Measurements from ENCODE around the gene GLOD4. TPM values are rescaled to one million over a fixed set of nuclear protein-coding genes. Genes with fewer than 3 reads are reported as not detected.
A peak's percentile ranks its signal among the peaks of the same experiment; 100 is the strongest.

Gene GLOD4
- total and polyA plus RNA-seq, 10 of the 15 experiments (the other 5 are each of a cell fraction or from before 2014, with no cell fraction given), result 40.8 to 107 (median 81.2) TPM

GRCh38 chr17:737561-738113, 44.4 kb downstream of the GLOD4 start (continued):
- TF ChIP-seq ZNF592 (IDR thresholded peaks at IDR 0.05) (no peak), ELK1 (IDR thresholded peaks at IDR 0.05; ENCODE audit: low read depth, low read length) (no peak), IRF4 (IDR thresholded peaks at IDR 0.05; ENCODE audit: low read depth, low read length) (no peak), SMAD1 (IDR thresholded peaks at IDR 0.05; ENCODE audit: low read depth, partially characterized antibody) (no peak)

GRCh38 chr17:733743-734142, 48.3 kb downstream of the GLOD4 start:
- in situ Hi-C loops (cut with MboI), result no loop called here
- ATAC-seq, result no peak
- SMC1A ChIA-PET (ENCODE audit: uncharacterized antibody, unreplicated experiment), result no interaction called here
- H3K9ac ChIP-seq (ENCODE audit: control insufficient read depth, insufficient read depth, low read length), result peak overlapping the region; percentile 68
- H2AFZ ChIP-seq (ENCODE audit: control insufficient read depth, low read depth, low read length), result no peak overlapping the region
- intact Hi-C loops (cut with micrococcal nuclease; ENCODE audit: unreplicated experiment), result loop anchor here (5.0 kb wide), 1 partner anchor 49 kb away; the partner anchor contains the start of genes GLOD4 and MRM3
- no peaks in the 10 kb centered on the region for H3K9me3 ChIP-seq (replicated peaks; ENCODE audit: control insufficient read depth, insufficient read depth, low read length)
- H3K36me3 ChIP-seq (ENCODE audit: control insufficient read depth in 2 of 2, insufficient read depth in 2 of 2, low read length in 1 of 2), result peaks cover 0 to 3% of the 10 kb centered on the region in 2 experiments; a peak in 1 of 4 replicates
- H3K4me1 ChIP-seq (ENCODE audit: control insufficient read depth, insufficient read depth, low read length), result peaks cover 7% of the 10 kb centered on the region
- no peaks in the 10 kb centered on the region for H4K20me1 ChIP-seq (ENCODE audit: control insufficient read depth, insufficient read depth)
- H3K27ac ChIP-seq (ENCODE audit: control insufficient read depth, insufficient read depth), result no peak overlapping the region
- no peak for FAIRE-seq
- POLR2A ChIA-PET, result interaction anchor here (1.0 kb wide), 3 partner anchors 17 to 19 kb away, joined by 3 to 5 read pairs (median 4); partner anchors contain the start of gene VPS53
- RAD21 ChIA-PET (ENCODE audit: unreplicated experiment), result no interaction called here
- peak overlapping the region; percentile 94 for H3K4me2 ChIP-seq (ENCODE audit: control insufficient read depth, insufficient read depth)
- BruUV-seq (replicated peaks), result TSS peak; percentile 68
- WGBS (ENCODE audit: insufficient coverage, insufficient replicate concordance, low lambda C conversion rate, missing lambda C conversion rate), result 90% methylated on average over 10 of the region's 10 CpGs
- no peak for TF ChIP-seq CHD4 (IDR thresholded peaks at IDR 0.05)
- no peak for TF ChIP-seq SPI1 (IDR thresholded peaks at IDR 0.05; ENCODE audit: borderline replicate concordance, insufficient read depth, low read depth, low read length)
- no peak for TF ChIP-seq FOXK2 (IDR thresholded peaks at IDR 0.05)
- 0 out of 2 replicates have a peak, but pooled peaks have one; percentile 39 for TF ChIP-seq MLLT1 (IDR thresholded peaks at IDR 0.05)
- TF ChIP-seq YBX1 (IDR thresholded peaks at IDR 0.05), result no peak
- TF ChIP-seq EGR1 (IDR thresholded peaks at IDR 0.05; ENCODE audit: borderline replicate concordance in 1 of 2, low read depth in 2 of 2, low read length in 2 of 2), result no peak
- no peak for TF ChIP-seq MEF2B (IDR thresholded peaks at IDR 0.05; ENCODE audit: partially characterized antibody, poor library complexity, severe bottlenecking)
- peaks cover 14% of the 10 kb centered on the region for H3K79me2 ChIP-seq (ENCODE audit: control insufficient read depth, insufficient read depth, low read length)
- H3K27me3 ChIP-seq (replicated peaks in 1 of 2; ENCODE audit: control insufficient read depth in 2 of 2, insufficient read depth in 2 of 2, low read length in 1 of 2), result no peaks in the 10 kb centered on the region
- CTCF ChIA-PET, result interaction anchor here (0.7 kb wide), 1 partner anchor 262 kb away, joined by 3 read pairs; no protein-coding TSS in a partner anchor
- H3K4me3 ChIP-seq, result peak overlapping the region; percentile 83
- no peak for DNase-seq (ENCODE audit: low read depth, low spot score)

All from GM12878 (cell line).